Neural cell (in vitro differentiated cells): ENCODE data around the gene CHRNA7.

Source experiments
- EP300 ChIP-seq: fragments of 450-650 bp; conservative IDR thresholded peaks from 2 replicates; pipeline ENCODE4 v1.6.1; 2014; ENCODE audit warnings: antibody characterized with exemption, mild to moderate bottlenecking, moderate library complexity; ENCODE audit not compliant: poor library complexity, severe bottlenecking
- EZH2 ChIP-seq: fragments of 200-600, 300-800 bp; shearing (Covaris generic), sonication (generic); IDR thresholded peaks from 2 replicates; pipeline ENCODE4 v1.6.1; 2014; ENCODE audit warnings: antibody characterized with exemption, low read length, borderline replicate concordance, mild to moderate bottlenecking; ENCODE audit not compliant: insufficient read depth, poor library complexity, severe bottlenecking
- MXI1 ChIP-seq: fragments of 450-650 bp; conservative IDR thresholded peaks from 2 replicates; pipeline ENCODE4 v1.6.1; 2014; ENCODE audit warnings: antibody characterized with exemption, mild to moderate bottlenecking; ENCODE audit not compliant: poor library complexity, severe bottlenecking
- POLR2AphosphoS5 ChIP-seq: IDR thresholded peaks from 2 replicates; pipeline ENCODE4 v1.6.1; 2012
- RAD21 ChIP-seq: fragments of 450-650 bp; conservative IDR thresholded peaks from 2 replicates; pipeline ENCODE4 v1.6.1; 2014; ENCODE audit warnings: antibody characterized with exemption, mild to moderate bottlenecking, moderate library complexity
- SMC3 ChIP-seq: fragments of 450-650 bp; conservative IDR thresholded peaks from 2 replicates; pipeline ENCODE4 v1.6.1; 2014; ENCODE audit warnings: antibody characterized with exemption, mild to moderate bottlenecking, moderate library complexity; ENCODE audit not compliant: poor library complexity
- TAF1 ChIP-seq: IDR thresholded peaks from 2 replicates; pipeline ENCODE4 v1.6.1; 2012; ENCODE audit warnings: low read depth
- TF ChIP-seq, protein P1 (sequence below): fragments of 450-650 bp; IDR thresholded peaks from 2 replicates; pipeline ENCODE4 v1.5.1; 2014; ENCODE audit warnings: antibody characterized with exemption, mild to moderate bottlenecking, moderate library complexity; ENCODE audit not compliant: poor library complexity, severe bottlenecking
- TF ChIP-seq, protein P2 (sequence below): IDR thresholded peaks from 2 replicates; pipeline ENCODE4 v1.6.1; 2012; ENCODE audit warnings: borderline replicate concordance

DNA sequence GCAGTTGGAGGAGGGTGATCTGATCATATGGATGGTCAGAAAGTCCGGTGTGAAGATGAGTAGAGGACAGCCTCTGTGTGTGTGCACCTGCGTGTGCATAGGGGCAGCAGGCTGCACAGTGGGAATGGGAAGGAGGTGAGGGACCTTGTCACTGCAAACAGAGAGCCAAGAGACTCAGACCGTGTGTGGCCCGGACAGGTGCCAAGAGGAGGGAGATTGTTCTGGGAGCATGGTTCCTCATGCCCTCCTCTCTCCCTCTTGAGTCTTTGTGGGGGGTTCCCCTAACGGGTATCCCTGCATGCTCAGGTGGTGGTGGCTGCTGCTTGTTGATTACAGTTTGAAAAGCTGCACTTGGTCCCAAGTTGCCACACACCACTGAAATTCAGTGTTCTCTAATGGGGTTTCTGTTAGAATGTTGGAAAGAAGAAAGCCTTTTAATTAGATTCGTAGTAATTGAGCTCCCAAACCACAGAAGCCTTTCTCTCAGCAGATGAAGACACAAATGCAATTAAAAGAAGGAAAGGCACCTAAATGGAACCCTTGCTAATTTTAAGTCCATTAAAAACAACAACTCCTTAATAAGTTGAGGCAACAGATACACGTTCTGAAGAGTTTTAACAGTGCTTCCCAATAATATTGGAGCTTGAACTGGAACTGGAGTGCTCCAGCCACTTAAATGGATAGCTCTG, 68.9 kb downstream of the CHRNA7 start:
- TF ChIP-seq TAF1: no peak
- TF ChIP-seq EZH2: no peak
- TF ChIP-seq EP300: no peak
- TF ChIP-seq, protein P1, sequence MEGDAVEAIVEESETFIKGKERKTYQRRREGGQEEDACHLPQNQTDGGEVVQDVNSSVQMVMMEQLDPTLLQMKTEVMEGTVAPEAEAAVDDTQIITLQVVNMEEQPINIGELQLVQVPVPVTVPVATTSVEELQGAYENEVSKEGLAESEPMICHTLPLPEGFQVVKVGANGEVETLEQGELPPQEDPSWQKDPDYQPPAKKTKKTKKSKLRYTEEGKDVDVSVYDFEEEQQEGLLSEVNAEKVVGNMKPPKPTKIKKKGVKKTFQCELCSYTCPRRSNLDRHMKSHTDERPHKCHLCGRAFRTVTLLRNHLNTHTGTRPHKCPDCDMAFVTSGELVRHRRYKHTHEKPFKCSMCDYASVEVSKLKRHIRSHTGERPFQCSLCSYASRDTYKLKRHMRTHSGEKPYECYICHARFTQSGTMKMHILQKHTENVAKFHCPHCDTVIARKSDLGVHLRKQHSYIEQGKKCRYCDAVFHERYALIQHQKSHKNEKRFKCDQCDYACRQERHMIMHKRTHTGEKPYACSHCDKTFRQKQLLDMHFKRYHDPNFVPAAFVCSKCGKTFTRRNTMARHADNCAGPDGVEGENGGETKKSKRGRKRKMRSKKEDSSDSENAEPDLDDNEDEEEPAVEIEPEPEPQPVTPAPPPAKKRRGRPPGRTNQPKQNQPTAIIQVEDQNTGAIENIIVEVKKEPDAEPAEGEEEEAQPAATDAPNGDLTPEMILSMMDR: no peak
- no peak for TF ChIP-seq RAD21
- no peak for TF ChIP-seq SMC3
- TF ChIP-seq, protein P2, sequence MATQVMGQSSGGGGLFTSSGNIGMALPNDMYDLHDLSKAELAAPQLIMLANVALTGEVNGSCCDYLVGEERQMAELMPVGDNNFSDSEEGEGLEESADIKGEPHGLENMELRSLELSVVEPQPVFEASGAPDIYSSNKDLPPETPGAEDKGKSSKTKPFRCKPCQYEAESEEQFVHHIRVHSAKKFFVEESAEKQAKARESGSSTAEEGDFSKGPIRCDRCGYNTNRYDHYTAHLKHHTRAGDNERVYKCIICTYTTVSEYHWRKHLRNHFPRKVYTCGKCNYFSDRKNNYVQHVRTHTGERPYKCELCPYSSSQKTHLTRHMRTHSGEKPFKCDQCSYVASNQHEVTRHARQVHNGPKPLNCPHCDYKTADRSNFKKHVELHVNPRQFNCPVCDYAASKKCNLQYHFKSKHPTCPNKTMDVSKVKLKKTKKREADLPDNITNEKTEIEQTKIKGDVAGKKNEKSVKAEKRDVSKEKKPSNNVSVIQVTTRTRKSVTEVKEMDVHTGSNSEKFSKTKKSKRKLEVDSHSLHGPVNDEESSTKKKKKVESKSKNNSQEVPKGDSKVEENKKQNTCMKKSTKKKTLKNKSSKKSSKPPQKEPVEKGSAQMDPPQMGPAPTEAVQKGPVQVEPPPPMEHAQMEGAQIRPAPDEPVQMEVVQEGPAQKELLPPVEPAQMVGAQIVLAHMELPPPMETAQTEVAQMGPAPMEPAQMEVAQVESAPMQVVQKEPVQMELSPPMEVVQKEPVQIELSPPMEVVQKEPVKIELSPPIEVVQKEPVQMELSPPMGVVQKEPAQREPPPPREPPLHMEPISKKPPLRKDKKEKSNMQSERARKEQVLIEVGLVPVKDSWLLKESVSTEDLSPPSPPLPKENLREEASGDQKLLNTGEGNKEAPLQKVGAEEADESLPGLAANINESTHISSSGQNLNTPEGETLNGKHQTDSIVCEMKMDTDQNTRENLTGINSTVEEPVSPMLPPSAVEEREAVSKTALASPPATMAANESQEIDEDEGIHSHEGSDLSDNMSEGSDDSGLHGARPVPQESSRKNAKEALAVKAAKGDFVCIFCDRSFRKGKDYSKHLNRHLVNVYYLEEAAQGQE: no peak
- TF ChIP-seq MXI1: no peak
- no peak for TF ChIP-seq POLR2AphosphoS5
